NOMO-1 treated with DMSO at 0.1 percent for 48 hours (cell line): ENCODE measurements around the gene SYNDIG1.

ENCODE experiments used
- DNase-seq: peaks from one replicate; lab custom pipeline; 2025; ENCODE audit not compliant: unreplicated experiment; lab: John Stamatoyannopoulos, UW

Gene SYNDIG1

DNA sequence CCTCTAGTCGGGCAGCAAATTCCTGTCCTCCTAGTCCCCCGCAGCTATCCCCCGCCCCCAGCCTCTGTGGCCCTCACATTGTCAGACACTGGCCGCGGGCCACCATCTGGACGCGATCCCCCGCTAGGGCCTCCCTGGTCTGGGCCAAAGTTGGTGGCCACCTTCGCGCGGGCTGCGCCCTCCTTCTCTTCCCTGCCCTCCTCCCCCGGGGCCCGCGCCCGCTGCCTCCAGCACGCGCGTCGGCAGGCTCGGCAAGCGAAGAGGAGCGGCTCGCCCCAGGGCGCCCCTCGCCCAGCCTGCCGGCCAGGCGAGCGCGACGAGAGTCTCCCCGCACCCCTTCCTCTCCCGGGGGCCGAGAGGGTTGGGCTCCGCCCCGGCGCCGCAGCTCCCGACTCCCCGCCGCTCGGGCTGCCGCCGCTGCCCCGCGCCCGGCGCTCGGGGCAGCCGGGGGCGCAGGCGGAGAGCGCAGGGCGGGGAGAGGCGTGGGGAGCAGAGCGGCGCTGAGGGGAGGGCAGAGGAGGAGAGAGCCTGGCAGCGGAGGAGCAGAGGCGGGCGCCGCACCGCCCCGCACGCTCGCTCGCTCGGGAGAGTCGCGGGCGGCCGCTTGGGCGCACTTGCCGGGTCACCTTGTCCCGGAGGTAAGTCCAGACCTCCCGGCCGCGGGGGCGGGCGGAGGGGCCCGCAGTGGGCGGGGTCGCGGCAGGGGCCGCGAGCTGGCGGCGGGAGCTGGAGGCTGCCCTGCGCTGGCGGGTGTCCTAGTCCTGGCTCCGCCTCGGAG, at the start of gene SYNDIG1:
TSS of gene SYNDIG1 (plus strand) at position 514 of the 778 bp plus-strand sequence. CDS start 73,469 bp downstream, outside the sequence.
- no peak for DNase-seq

DNA sequence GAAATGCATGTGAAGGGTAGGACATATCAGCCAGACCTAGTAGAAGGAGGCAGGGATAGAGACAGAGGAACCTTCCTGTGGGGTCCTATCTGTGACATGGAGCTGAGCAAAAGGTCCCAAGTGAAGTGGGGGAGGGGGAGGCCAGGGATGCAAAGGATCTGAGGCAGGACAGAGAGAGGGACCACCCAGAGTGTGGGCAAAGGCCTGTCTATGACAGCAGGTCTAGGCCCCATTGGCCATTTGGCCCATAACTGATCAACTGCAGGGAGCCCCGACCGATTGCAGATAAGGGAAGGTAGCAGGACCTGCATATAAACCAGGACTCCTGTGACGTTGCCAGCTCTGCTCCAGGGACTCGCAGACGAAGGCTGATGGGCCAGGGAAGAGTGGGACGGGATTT, 49.6 kb upstream of the SYNDIG1 start:
- DNase-seq: no peak

DNA sequence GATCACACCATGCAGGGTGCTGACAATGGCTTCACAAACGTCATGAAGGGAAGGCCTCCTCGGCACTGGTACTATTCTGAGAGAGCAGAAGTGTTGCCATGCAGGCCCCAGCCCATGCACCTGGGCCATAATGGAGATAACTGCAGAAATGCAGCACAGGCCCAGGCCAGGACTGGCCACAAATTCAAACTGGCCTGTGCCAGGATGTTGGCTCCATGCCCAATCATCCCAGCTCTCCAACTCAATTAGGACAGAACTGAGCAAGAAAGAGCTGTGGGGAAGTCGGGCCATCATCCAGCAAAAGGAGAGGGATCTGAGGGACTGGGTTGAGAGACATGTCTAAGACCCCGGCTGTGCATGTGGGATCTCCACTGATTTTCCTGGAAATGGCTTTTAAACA, 48.9 kb upstream of the SYNDIG1 start:
- no peak for DNase-seq

DNA sequence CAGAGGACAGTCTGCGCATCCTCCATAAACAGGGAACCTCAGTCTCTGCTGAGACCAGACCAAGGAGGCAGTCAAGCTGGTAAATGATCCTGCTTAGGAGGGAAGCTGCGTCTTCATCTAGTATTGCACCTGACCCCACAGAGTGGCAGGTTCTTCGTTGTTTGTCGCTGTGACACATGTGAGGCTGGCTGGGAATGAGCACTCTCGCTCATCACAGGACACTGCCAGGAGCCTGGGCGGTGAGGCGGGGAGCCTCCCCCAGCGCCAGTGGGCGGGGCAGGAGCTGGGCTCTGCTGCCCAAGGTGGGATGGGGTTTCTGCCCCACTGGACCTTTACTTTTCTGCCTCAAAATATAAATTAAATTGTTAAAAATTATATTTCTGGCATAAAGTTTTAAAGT, 48.4 kb upstream of the SYNDIG1 start:
- DNase-seq: no peak

DNA sequence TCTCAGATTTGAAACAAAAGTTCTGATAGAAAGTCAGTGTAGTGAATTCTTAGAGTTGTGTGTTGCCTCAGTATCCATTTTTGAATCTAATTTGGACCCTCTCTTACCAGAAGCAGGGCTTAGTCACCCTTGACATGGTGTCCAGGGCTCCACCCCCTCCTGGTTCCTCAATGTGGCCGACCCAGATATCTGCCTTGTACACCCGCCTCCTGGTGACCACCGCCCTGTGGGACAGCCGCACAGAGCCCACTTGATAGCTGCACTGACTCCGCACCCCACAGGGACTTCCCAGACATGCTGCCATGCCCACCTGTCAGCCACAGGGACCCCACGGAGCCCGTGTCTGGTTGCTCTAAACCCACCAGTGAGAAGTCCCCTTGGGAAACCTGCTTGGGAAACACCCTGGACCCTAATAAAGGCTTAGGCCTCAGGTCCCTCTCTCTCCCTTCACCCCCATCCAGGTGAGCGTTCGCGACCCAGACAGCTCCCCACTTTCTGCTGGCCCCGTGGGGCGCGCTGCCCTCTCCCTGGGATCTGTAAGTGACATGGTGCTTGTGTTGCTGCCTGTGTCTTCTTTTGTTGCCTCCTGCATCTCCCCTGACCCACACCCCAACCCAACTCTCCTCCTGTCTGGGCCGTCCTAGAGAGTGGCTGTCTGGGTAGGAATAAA, 47.2 kb upstream of the SYNDIG1 start:
- no peak for DNase-seq

DNA sequence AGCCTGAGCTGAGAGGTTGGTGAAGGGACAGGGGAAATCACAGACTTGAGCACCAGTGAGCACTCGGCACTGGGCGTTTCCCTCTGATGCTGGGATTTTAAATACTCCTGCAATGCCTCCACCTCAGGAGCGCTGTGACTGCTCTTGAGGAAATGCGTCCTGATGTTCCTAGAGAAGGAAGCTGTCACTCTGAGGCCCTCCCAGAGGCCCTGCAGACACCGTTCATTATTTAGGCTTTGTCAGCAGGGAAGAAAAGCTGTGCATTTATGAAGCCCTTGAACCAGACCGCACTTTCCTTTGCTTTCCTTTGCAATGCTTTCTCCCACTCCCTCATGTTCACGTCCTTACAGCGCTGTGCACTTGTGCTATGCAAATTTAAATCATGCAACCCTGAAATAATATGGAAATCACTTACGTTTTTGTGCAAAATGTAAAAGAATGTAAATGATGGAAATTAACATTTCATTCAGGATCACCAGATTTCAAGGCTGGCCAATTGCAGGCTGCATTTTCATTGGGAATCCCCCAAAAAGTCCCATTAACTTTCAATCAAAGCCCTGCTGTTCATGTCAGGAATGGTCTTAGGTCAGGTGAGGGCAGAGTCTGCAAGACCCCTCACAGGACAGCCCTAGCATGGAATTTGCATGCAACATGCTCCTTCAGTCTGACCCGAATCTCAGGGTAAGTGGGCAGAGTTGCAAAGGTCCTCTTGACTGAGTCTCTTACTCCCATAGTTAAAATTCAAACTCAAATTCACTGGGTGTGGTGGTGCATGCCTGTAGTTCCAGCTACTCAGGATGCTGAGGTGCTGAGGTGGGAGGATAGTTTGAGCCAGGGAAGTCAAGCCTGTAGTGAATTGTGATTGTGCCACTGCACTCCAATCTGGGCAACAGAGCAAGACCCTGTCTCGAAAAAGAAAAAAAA, 45.8 kb upstream of the SYNDIG1 start:
- no peak for DNase-seq

DNA sequence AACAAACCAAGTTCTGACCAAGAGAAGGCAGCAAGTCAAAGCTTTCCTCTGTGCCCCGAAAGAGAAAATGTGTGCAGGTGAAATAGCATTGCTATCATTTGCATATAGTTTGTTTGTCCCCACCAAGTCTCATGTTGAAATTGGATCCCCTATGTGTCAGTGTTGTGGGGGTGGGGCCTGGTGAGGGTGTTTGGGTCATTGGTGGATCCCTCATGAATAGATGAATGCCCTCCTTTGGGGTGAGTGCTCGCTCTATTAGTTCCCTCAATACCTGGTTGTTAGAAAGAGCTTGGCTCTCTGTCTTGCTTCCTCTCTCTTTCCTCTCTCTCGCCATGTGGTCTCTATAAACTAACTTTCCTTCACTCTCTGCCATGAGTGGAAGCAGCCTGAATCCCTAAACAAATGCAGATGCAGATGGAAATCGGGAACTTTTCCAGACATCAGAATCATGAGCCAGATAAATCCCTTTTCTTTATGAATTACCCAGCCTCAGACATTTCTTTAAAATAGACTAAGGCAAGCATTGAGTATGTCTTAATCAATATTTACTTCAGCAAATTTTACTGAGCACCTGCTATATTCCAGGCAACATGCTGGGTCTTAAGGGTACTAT, 43.8 kb upstream of the SYNDIG1 start:
- no peak for DNase-seq

DNA sequence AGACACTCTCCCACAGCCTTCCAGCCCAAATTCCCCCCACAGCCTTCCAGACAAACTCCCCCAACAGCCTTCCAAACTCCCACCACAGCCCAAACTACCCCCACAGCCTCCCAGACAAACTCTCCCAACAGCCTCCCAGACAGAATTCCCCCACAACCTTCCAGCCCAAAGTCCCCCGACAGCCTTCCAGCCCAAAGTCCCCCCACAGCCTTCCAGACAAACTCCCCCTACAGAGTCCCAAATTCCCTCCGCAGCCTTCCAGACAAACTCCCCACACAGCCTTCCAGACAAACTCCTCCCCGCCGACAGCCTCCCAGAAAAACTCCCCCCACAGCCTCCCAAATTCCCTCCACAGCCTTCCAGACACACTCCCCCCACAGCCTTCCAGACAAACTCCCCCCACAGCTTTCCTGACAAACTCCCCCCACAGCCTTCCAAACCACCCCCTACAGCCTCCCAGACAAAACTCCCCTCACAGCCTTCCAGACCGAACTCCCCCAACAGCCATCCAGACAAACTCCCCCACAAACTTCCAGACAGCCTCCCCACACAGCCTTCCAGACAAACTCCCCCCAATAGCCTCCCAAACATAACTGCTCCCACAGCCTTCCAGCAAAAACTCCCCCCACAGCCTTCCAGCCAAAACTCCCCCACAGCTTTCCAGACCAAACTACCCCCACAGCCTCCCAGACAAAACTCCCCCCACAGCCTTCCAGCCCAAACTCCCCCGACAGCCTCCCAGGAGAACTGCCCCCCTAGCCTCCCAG, 38.0 kb upstream of the SYNDIG1 start:
- no peak for DNase-seq

DNA sequence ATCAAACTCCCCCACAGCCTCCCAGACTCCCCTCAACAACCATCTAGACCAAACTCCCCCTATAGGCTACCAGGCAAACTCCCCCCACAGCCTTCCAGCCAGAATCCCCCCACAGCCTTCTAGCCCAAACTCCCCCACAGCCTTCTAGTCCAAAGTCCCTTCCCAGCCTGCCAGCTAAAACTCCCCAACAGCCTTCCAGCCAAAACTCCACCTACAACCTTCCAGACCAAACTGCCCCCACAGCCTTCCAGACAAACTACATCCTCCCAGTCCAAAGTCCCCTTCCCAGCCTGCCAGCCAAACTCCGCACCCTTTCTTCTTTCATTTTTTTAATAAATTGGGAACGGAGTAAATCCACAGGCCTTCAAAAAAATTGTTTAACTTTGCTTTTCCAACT, 37.4 kb upstream of the SYNDIG1 start:
- DNase-seq: no peak

DNA sequence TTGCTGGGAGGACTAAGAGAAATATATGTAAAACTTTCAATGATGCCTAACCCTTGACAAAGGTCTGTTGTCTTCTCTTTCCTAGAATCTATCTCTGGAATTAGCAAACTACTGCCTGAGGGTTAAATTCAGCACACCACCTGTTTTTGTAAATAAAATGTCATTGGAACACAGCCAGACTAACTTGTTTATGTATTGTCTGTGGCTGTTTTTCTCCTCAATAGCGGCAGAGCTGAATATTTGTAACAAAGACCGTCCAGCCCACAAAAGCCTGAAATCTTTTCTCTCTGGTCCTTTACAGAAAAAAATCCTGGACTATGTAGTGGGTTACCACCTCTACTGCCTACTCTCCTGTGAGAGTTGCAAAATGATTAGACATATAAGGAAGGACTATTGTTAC, 33.3 kb upstream of the SYNDIG1 start:
- DNase-seq: no peak

DNA sequence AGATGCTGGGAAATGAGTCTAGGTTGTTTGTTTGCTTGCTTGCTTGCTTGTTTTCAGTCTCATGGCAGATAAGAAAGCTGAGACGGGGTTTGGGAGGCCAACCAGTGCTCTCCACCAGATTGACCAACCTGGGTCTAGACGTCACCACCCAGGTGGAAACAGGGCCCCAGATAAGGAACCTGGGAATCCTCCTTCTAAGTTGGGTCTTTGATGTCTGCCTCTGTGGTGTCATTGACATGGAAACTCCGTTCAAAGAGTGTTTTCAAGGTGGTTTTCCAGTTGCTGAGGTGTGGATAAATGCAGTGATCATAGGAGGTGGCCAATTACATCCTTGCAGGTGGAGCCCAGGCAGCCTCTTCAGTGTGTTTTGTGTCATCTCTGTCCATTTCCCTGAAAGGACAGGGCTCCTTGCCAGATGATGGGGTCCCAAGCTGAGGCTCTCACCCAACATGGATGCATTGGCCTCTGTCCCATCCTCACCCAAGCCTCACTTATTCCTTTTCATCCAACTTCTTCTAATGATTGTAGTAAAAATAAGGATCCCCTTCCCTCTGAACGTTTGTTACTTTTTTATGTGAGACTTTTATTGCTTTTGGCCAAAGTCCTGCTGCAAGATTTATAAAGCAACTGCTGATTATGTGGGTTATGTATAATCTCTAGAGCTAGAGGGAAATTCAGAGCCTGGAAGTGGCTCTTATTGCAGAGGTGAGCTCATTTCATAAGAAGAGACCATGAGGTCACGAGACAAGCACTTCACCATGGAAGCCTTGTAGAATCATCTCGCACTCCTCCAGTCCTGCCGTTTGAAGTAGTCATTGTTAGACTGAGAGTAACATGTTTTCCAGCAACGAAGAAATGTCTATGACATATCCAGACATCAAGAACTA, 32.0 kb upstream of the SYNDIG1 start:
- no peak for DNase-seq

DNA sequence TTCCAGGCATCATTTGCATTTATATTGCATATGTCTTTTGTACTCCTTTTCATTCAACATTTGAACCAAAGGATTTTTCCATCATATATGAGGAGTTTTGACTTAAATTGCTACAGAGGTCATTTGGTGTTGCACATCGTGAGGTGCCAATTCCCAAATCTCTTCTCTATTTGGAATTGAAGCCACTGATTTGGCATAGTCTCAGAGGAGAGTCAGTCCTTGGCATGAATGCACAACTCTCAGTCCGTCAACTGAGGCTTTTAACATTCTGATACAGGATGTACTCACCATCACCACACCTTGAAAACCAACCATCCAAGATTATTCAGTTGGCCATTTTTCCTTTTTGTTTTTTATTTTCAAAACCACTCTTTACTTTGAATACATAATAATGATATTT, 31.1 kb upstream of the SYNDIG1 start:
- no peak for DNase-seq

DNA sequence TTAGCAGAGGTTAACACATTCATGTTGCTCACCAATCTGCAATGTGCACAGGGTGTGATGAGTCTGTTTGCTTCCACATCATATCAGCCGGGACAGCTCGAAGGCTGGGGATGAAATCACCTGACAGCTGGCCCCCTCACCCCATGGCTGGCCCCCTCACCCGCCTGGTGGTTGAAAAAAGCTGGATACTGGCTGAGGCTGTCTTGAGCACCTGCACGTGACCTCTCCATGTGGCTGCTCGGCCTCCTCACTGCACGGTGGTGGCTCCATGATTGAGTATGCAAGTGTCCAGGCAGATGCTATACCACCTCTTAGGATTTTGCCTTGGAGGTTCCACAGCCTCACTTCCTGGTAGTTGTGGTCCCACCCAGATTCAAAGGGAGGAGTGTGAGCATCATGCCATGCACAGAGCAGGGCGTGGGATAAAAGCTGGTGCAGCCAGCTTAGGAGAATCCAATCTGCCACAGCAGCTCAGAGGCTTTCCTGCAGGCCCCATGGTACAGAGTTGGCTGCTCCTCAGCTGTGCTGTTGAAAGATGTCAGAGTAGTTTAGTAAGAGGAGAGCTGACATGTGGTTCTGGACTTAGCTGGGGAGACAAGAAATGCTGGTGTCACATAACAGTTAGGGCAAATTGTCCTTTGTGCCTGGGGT, 29.6 kb upstream of the SYNDIG1 start:
- DNase-seq: no peak

DNA sequence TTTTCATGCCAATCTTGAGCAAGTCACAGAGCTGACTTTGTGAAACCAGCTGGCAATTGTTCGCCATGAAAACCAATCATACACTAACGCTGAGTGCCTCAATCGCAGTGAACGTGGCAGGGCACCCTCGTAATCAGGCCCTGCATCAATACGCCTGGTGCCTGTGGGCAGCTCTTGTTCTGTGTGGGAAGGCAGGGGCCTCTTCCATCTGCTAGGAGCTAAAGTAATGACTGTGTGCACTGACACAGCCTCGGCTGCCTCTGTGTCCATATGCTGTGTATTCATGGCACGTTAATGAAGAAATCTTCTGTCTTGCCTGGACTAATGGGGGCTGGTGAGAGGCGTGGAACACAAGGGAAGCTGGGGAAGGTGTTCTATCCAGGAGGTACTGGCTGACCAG, 27.8 kb upstream of the SYNDIG1 start:
- no peak for DNase-seq

DNA sequence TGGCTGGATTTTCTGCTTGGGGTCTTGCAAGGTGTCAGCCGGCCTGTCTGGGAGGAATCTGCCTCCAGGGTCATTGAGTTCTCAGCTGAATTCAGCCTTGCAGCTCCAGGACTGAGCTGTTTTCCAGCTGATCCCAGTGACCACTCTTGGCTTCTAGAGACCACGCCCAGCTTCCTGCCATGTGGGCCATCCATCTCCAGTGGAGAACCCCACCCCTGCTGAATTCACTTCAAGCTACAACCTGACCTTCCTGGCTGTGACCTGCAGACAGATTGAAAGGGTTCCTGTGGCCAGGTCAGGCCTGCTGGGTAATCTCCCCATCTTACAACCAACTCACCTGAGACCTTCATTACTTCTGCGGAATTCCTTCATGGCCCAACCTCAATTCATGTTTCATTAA, 26.5 kb upstream of the SYNDIG1 start:
- no peak for DNase-seq

DNA sequence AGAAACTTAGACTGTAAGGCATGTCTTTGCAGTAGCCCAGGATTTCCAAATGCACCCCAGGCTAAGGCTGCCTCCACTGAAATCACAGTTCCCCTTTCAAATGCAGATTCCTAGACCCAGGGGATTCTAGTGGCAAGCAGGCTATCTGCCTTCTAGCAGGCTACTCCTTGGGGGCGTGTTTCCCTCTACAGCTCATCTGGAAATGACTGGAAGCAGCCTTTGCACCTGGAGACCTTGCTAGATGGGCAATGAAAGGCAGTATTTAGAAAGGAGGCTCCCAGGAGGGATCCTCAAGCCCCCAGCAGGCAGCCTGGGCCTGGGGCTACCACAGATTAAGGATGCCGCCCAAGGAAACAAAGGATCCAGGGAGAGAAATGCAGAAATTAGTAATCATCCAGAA, 26.0 kb upstream of the SYNDIG1 start:
- no peak for DNase-seq

DNA sequence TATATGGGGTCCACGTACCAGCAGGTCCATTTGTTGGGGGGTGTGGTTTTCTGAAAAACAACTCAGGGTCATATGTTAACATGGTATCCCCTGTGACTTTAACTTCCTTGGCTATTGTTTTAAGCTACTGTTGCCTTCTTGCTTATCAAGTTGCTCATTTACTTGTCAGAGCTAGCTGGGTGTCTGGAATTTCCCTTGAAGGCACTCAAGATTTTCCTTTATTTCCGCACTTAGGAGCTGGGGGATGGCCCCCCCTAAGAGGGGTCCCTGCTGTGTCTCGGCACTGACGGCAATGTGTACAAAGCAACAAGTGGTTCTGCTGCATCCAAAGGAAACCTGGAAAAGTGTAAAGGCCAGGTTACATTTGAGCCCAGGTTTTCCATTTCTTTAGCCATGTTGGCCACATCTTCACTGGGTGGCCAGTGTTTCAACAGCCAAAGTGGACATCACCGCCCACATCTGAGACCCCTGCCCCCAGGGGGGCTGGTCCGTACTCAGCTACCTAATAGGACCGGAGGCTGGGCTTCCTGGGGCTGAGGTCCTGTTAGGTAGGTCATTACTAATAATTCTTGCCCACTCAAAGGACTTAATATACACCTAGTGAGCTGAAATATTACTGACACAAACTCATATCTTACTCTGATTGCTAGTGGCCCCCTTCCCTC, 24.8 kb upstream of the SYNDIG1 start:
- no peak for DNase-seq

DNA sequence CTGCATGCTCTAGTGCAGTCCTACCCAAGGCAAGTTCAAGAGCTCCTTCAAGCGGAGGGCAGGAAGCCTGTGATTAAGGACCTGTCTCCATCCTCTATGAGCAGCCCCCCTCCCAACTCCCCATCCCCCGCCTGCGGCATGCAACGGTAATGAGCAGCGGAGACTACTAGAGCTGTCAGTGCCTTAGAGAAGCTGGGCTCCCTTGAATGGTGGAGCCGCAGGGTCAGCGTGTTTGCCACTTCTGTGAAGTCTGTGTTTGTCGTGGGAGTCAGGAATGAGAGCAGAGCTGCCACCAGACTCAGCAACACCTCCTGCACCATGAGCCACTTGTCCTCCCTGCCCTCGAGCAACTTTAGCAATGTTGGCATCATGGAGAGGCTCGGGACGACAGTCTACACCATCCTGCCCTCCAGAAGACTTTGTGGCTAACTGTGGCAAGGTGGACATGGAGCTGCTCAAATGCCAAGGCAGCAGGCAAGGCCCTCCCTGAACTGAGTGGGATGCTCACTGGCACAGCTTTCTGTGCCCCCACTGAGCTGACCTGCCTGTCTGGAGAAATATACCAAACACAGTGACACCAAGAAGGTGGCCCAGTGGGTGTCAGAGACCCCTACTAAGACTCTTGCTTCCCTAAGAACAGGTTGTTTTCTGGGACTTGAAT, 23.8 kb upstream of the SYNDIG1 start:
- DNase-seq: no peak
